HG02642 (cell line): ENCODE results near the gene GPX4.
A peak's percentile ranks its signal among the peaks of the same experiment; 100 is the strongest.

ENCODE experiments used
- ATAC-seq: cut with Tn5 transposase; IDR thresholded peaks from one replicate; pipeline ENCODE4 v1.9.1; 2021; ENCODE audit warnings: mild to moderate bottlenecking; ENCODE audit not compliant: unreplicated experiment, poor library complexity

GPX4 gene

DNA sequence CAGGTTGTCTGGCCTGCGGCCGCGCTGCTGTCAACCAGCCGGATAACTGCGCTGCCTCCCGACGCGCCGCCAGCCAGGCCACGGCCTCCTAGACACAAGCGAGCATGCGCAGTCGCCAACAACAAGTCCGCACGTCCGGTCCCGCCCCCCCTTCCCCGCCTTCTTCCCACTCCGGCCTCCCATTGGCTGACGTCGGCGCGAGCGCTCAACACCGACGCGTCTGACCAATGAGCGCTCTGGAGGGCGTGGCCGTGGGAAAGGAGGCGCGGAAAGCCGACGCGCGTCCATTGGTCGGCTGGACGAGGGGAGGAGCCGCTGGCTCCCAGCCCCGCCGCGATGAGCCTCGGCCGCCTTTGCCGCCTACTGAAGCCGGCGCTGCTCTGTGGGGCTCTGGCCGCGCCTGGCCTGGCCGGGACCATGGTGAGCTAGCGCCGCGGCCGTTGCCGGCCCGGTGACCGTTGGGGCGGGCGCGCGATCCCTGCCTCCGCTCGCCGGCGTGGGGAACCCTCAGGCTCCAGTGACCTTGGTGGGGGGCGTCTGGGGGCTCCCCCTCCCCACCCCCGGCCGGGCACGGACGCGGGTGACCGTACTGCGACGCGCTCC lies at the start of gene GPX4:
Gene GPX4 (plus strand): TSS at position 287 of the 603 bp plus-strand sequence. CDS start 50 bp downstream, at position 337.
- peak; percentile 80 for ATAC-seq

DNA sequence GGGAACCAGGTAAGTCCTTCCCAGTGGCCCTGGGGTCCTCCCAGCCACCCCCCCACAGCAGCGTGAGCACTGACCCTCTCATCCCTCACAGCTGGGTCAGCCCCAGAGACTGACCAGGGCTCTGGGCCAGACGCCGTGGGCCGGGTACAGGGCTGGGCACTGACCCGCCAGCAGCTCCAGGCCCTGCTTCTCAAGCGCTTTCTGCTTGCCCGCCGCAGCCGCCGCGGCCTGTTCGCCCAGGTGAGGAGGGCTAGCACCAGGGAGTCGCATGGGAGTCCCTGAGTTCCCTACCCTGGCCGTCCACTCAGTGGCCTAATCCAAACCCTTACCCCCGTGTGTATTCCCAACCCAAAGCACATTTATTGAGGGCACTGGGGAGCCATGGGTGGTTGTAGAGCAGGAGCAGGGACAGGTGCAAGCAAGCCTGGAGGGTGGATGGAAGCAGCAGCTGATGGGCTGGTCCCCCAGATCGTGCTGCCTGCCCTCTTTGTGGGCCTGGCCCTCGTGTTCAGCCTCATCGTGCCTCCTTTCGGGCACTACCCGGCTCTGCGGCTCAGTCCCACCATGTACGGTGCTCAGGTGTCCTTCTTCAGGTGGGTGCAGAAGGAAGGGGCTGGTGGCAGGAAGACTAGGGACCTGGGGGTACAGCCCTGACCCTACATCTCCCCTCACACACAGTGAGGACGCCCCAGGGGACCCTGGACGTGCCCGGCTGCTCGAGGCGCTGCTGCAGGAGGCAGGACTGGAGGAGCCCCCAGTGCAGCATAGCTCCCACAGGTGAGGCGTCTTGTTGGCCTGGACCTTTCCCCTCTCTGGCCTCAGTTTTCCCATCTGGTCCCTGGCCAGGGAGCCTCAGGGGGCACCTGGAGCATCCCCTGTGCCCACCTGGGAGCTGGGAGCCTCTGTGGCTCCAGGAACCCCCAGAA lies 49.4 kb upstream of the GPX4 start:
- ATAC-seq: no peak

DNA sequence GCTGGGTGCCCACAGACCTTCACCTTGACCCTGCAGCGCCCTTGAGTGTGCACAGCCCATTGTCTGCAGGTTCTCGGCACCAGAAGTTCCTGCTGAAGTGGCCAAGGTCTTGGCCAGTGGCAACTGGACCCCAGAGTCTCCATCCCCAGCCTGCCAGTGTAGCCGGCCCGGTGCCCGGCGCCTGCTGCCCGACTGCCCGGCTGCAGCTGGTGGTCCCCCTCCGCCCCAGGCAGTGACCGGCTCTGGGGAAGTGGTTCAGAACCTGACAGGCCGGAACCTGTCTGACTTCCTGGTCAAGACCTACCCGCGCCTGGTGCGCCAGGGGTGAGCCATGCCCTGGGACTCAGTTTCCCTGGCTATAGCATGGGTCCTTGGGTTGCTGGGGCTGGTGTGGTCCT lies 48.8 kb upstream of the GPX4 start:
- no peak for ATAC-seq

DNA sequence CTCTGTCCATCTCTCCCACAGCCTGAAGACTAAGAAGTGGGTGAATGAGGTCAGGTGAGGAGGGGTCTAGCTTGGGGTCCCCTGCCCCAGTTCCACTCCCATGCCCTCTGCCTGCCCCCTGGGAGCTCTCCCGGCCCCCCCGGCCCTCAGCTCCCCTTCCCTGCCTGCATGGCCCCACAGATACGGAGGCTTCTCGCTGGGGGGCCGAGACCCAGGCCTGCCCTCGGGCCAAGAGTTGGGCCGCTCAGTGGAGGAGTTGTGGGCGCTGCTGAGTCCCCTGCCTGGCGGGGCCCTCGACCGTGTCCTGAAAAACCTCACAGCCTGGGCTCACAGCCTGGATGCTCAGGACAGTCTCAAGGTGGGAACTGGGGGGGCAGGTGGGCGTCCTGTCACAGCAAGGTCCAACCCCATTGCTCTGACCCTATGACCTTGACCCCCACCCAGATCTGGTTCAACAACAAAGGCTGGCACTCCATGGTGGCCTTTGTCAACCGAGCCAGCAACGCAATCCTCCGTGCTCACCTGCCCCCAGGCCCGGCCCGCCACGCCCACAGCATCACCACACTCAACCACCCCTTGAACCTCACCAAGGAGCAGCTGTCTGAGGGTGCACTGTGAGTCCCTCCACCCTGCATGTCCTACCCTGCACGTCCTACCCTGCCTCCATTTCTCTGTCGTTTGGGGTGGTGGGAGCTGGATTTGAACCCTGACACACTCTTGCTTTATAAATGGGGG lies 47.7 kb upstream of the GPX4 start:
- no peak for ATAC-seq

DNA sequence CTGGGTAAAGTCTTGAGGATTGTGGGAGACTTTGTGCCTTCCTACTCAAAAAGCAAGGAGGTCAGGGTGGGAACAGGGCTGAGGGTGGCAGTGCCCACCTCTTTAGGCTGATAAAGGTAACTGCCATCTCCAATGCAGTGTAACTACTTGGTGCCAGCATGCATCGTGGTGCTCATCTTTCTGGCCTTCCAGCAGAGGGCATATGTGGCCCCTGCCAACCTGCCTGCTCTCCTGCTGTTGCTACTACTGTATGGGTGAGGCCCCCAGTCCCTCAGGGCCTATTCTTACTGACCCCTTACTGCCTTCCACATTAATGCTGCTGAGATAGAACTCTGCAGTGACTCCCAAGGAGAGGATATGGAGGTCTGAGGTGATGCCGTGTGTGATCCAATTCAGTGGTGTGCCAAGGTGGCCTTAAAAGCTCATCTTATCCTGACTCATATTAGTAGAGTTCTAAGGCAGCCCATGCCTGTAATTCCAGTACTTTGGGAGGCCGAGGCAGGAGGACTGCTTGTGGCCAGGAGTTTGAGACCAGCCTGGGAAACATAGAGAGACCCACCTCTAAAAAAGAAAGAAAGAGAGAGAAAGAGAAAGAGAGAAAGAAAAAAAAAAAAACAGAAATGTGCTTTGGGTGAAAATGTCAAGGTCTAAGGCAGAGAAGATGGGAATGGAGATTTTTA lies 46.5 kb upstream of the GPX4 start:
- no peak for ATAC-seq

DNA sequence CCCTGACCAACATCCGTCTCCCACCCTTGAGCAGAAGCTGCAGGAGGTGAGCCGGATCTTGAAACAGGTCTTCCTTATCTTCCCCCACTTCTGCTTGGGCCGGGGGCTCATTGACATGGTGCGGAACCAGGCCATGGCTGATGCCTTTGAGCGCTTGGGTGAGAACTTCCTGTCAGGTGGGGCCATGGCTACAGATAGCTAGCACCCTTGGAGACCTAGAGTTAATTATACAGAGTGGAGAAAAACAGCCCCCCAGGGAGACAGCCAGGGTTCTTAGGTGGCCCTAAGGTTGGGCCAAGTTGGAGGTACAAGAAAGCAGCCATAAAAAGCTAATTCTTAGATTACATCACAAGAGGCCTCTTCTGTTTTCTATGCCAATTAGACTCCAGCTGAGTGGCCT lies 45.7 kb upstream of the GPX4 start:
- no peak for ATAC-seq

- no peak for ATAC-seq
Measured at GRCh38 chr19:1060689-1061088, 43.1 kb upstream of the GPX4 start.

GRCh38 chr19:1061987-1062386 lies 41.8 kb upstream of the GPX4 start:
- no peak for ATAC-seq

DNA sequence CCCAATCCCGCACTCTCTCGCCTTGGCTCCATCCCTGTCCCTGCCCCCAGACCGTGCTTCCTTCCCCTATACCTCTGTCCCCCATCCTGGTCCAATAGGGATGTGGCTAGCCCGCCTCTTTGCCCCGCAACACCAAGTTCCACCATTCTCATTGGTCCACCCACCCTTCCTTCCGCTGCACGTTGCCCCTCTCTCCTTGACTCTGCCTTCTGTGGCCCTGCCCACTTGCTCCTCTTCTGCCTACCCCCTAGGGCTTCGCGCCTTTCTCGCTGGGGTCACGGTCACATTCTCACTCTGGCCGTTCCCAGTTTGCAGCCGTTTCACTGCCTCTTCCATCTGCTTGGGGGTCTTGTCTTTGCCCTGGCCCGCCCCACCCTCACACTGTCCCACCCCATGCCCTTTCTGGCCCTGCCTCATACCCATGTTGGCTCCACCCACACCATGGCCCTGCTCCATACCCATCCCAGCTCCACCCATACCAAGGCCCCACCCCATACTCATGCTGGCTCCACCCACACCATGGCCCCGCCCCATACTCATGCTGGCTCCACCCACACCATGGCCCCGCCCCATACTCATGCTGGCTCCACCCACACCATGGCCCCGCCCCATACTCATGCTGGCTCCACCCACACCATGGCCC lies 41.3 kb upstream of the GPX4 start:
- ATAC-seq: no peak

- no peak for ATAC-seq
Measured at GRCh38 chr19:1063030-1063908, 40.5 kb upstream of the GPX4 start.

GRCh38 chr19:1063909-1064660 lies 39.7 kb upstream of the GPX4 start:
- no peak for ATAC-seq

GRCh38 chr19:1064661-1065605 lies 38.9 kb upstream of the GPX4 start:
- ATAC-seq: no peak

GRCh38 chr19:1065606-1066109 lies 38.1 kb upstream of the GPX4 start:
- no peak for ATAC-seq

DNA sequence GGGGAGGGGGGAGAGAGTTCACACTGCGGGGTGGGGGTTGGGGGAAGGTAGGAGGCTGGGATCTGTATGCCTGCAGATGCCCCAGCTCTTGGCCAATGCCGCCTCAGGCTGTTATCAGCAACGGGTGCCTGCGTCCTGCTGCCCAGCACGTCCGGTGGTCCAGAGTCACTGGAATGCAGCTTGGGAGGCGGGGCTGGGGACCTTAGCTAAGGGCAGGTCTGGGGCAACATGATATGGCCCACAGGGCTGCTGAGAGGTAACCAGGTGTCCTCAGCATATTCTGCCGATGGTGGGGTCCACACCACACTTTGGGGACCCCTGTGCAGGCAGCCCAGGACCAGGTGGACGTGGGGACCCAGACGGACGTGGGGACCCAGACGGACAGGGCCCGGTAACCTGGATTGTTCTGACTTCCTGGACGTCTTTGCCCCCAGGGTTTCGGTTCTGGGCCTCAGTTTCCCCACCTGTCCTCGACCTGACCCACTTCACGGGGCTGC lies 37.5 kb upstream of the GPX4 start:
- no peak for ATAC-seq

GRCh38 chr19:1066748-1067340 lies 37.0 kb upstream of the GPX4 start, which contains the start of gene ARHGAP45:
Gene ARHGAP45, plus strand, starts transcription at chr19:1067167. Its CDS starts 239 bp downstream, at chr19:1067406.
- ATAC-seq: peak; percentile 40

DNA sequence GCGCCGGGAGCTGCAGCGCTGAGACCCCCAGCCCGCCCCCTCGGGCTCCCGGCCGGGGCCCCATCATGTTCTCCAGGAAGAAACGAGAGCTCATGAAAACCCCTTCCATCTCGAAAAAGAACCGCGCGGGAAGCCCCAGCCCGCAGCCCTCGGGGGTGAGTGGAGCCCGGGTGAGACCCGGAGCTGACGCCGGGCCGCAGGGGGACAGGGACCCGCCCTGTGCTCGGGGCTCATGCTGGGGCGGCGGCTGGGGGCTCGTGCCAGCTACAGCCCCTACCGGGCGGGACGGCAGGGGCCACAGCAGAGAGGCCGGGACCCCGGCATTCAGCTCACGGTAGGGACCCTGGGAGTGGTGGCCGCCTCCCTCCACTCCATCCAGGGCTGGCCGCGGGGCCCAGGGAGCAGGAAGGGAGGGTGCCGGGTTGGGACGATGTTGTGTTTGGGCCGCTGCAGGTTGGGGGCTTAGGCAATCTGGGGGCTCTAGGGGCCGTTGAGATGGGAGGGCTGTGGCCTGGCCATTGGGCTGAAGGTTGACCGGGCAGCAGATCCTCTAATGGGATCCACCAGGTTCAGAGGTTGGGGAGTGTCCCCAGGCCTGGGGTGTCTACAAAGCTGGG lies 36.3 kb upstream of the GPX4 start:
- peak; percentile 17 for ATAC-seq
